HG02943 (cell line): ENCODE data around the gene LXN.

Source experiments
- ATAC-seq: cut with Tn5 transposase; IDR thresholded peaks from one replicate; pipeline ENCODE4 v1.9.1; 2021; ENCODE audit warnings: mild to moderate bottlenecking, low read depth, moderate library complexity; ENCODE audit not compliant: unreplicated experiment

The LXN gene

GRCh38 chr3:158678687-158679086 is 6.2 kb upstream of the LXN start:
- no peak for ATAC-seq

DNA sequence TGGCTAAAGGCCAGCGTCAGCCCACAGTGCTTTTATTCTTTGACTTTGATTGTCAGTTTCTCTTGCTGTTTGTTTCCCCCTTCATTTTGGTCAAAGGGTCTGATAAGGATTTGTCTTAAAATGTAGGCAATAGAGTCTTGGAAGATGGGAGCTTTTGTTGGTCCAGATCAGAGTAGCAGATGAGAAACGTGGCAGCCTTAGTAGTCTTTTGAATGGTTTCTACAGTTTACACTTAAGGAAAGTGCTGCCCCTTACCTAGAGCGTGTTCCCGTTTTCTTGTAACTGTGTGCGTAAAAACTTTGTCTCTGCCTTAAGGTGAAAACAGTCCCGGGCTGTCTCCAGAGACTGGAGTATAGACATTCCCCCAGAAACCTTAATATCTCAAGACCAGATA is 630 bp downstream of the LXN start:
- ATAC-seq = no peak

- ATAC-seq = no peak
Observed at GRCh38 chr3:158668506-158668905, 3.9 kb downstream of the LXN start.

- no peak for ATAC-seq
Observed at GRCh38 chr3:158666416-158666815, 6.0 kb downstream of the LXN start.

- no peak for ATAC-seq
Observed at GRCh38 chr3:158663832-158664231, 8.6 kb downstream of the LXN start.

GRCh38 chr3:158663246-158663645 is 9.2 kb downstream of the LXN start:
- ATAC-seq = no peak

DNA sequence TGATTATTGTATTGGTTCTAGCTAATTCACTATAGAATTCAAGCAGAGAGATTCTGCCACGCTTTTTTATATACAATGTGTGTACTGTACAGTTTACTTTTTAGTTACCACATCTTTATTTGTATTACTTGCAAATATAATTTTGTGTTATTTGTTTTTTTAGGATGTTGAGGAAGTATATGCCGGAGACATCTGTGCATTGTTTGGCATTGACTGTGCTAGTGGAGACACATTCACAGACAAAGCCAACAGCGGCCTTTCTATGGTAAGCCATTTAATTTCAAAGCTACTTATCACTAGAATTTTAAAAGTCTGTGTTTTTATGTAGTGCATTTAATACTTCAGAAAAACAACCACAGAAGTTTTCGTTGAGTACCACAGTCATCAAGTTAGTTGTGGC is 11.7 kb downstream of the LXN start:
- no peak for ATAC-seq

GRCh38 chr3:158659454-158660237 is 12.8 kb downstream of the LXN start:
- ATAC-seq = peak; percentile 90

DNA sequence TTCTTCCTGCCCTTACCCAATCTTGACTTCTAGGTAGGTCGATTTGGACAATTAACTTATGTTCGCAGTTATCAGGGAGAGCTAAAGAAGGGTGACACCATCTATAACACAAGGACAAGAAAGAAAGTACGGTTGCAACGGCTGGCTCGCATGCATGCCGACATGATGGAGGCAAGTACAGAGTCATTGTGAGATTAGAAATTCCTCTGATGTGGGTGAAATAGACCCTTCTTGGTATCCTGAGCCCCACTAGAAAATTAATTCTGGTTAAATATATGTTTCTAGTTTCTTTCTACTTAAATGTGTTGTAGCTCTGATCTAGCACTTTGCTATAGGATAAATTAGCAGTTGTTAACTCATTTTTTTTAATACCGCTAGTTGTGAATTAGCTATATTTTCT is 13.6 kb downstream of the LXN start:
- no peak for ATAC-seq

DNA sequence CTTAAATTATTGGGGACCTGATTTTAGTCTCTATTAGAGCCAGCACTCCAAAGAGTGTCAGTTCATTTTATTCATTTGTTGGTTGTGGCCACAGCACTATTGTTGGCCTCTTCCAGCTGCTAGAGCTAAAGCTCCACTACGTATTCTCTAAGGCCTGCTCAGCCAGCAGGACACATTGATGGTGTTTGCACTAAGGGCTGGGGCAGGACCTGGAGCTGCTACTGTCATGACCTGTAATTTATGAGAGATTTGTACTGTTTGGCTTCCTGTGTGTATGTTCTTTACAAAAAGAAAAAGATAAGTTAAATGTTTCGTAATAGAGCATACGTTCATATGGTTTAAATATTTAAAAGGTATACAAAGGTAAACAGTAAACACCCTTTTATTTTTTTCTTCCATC is 20.0 kb downstream of the LXN start:
- no peak for ATAC-seq

GRCh38 chr3:158651192-158651591 is 21.3 kb downstream of the LXN start:
- ATAC-seq = no peak

DNA sequence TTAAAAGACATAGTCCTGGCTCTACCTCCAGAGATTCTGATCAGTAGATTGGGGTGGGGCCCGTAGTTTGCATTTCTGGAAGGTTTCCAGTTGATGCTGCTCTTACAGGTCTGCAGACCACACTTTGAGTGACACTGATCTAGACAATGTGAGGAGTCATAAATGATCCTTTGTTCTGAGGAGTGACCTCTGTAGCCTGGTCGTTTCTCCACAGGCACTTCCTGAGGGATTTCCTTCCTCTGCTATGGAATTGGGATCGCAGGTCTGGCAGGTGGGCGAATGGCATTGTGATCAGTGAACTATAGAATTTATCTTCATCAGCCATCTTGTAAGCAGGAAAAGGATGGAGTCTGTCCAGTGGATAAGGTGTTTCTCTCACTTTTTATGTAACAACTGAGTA is 22.7 kb downstream of the LXN start:
- ATAC-seq = no peak

- peak; percentile 99 for ATAC-seq
Observed at GRCh38 chr3:158644345-158644908, 28.0 kb downstream of the LXN start, which contains the start of gene GFM1. Gene GFM1, plus strand, starts transcription at chr3:158644527. Its CDS starts 108 bp downstream, at chr3:158644635.

DNA sequence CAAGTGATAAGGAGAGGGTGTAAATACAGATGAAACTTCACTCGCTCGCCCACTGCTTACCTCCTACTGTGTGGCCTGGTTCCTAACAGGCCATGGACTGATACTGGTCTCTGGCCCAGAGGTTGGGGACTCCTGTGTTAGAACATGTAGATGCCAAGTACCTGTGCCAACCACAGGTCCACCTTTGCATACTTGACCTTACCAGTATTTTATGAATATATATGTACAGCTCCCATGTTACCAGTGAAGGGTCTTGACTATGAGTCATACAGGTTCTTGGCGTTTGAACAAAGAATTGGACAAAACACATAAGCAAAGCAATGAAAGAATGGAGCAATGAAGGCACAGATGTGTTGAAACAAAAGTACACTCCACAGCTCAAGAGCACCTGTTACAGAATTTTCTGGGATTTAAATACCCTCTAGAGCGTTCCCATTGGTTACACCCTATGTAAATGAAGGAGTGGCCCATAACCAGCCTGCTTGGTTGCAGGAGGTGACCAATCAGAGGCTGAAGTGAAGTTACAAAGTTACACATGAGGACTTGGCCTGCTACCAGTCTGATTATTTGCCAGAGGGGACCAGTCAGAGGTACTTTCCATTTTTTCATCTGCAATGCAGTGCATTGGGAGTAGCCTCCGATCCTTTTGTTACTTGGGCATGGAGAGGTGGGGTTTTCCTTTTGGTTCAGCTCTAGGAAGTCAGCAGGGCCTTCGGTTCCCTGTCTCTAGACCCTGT is 29.8 kb downstream of the LXN start:
- no peak for ATAC-seq

GRCh38 chr3:158642005-158642404 is 30.4 kb downstream of the LXN start:
- ATAC-seq = no peak

- ATAC-seq = no peak
Observed at GRCh38 chr3:158640646-158641045, 31.8 kb downstream of the LXN start.

GRCh38 chr3:158631981-158632380 is 40.5 kb downstream of the LXN start:
- ATAC-seq = no peak

DNA sequence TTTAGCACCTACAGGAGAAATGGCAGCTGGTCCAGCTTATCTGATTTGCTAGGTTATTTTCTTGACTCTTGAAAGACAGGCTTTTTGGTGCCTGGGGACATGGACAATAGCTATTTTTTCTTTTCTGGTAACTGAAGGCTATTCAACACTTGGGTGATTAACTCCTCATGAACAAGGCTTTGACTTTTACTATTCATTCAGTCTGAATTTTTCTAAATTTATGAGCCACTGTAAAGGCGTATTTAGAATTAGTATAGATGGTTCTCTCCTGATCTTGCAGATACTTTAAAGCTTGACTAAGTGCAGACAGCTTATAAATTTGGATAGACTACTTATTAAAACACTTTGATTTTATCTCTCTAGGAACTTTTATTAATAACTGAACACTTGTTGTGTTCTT is 46.6 kb downstream of the LXN start:
- ATAC-seq = no peak

- ATAC-seq = no peak
Observed at GRCh38 chr3:158617982-158618875, 54.2 kb downstream of the LXN start.
